SKM-1 treated with dmso at 0.1 percent for 144 hours (cell line): ENCODE data around the gene TMEM120A.

Experiments used
- DNase-seq: peaks from one replicate; lab custom pipeline; 2025; ENCODE audit not compliant: unreplicated experiment; lab: John Stamatoyannopoulos, UW

TMEM120A gene

DNA sequence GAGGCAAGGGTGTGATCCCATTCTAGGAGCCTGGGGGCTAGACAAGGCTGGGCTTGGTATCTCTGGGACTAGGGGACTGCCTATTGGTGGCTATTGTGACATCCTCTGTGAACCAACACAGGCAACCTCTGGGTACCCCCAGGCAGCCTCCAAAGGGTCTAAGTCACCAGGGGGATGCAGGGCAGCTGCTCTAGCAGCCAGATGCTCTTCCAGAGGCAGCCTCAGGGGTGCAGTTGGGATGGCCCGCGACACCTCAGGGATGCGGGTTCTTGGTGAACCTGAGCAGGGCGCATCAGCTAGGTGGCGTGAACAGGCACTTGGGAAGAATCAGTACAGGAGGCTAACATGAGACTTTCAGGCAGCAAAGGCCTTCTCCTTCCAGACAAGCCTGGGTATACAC, 1.6 kb upstream of the TMEM120A start:
- no peak for DNase-seq

DNA sequence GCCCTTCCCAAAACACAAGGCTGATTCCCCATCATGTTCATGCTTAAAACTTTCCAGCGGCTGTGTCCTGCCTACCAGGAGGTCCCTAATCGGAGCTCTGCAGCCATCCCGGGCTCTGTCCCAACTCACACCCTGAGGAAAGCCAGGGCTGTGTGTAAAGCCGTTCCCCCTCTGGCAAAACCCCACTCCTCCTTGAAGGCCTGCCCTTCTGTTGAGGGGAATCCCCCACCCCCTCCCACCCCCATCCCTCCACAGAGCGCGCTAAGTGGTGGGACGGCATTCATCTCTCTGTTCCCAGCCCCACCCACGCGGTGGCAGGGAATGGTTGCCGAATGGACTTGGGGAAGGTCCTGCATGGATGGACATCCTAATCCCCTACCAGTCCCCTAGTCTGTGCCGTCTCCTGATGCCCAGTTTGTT, 667 bp upstream of the TMEM120A start:
- DNase-seq, result no peak

DNA sequence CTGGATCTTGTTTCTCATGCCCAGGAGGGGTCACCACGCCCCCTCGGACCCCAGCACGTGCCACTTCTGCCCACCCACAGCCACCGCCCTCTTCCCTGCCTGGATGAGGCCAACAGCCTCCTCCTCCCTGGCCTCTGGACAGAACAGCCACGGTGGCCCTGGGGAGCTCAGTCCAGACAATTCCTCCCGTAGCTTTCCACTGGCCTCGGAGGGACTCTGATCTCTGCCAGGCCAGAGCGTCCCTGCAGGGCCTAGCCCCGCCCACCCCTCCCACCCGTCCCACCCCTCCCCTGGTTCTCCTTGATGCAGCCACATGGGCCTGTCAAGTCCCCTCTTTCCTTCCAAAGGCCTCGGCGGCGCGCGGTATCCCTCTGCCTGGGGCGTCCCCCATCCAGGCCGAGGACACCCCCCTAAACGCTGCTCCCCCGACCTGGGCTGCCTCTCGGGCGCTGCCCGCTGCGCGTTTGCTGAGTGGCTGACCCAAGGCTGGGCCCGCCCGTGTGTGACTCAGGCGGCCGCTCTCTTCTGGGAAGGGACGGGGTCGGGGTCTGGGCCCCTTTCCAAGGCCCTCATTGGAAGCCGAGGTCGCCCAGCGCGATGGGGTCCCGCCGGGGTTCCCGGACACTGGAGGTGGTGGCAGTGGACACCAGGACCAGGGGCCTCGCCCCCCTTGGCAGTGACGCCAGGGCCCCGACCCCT, 557 bp downstream of the TMEM120A start:
- no peak for DNase-seq

DNA sequence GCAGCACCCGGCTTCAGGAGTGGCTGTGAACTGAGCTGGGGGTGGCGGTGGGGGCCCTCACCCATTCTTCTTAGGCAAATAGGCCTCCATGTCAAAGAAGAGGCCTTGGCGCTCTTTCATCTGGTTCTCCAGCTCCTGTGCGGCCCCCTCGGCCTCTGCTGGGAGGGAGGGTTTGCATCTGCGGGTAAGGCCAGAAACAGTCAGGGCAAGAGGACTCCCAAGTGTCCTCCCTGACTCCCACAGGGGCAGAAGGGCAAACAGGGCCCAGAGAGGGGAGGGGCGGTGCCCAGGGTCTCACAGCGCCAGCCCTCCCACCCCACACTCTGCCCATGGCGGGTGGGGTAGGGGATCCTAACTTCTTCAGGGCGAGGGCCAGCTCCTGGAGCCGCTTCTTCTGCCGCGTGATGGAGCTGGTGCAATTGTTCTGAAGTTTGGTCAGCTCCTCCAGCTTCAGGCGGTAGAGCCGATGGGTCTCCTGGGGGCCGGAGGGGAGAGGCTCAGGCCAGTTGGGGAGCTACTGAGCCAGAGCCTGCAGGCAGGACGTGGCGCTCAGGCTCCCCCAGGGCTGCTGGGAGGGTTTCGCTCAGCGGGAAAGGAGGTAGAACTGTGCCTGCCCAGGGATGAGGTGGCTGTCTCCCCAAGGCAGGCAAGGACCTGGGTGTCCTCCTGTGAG, 2.2 kb downstream of the TMEM120A start:
- no peak for DNase-seq

DNA sequence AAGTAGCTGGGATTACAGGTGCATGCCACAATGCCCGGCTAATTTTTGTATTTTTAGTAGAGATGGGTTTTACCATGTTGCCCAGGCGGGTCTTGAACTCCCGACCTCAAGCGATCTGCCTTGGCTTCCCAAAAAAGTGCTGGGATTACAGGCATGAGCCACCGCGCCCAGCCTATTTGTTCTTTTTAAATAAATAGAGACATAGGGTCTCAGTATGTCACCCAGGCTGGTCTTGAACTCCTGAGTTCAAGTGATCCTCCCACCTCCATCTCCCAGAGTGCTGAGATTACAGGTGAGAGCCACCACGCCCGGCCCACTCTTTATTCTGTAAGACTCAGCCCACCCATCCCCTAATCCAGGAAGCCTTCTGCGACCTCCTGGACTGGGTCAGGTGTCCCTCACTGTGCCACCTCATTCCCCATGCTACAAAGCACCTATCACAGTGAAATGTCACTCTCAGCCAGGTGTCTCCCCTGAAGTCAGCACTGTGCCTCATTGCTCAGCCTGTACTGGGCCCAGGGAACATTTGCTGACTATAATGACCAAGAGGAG, 2.8 kb downstream of the TMEM120A start:
- no peak for DNase-seq

DNA sequence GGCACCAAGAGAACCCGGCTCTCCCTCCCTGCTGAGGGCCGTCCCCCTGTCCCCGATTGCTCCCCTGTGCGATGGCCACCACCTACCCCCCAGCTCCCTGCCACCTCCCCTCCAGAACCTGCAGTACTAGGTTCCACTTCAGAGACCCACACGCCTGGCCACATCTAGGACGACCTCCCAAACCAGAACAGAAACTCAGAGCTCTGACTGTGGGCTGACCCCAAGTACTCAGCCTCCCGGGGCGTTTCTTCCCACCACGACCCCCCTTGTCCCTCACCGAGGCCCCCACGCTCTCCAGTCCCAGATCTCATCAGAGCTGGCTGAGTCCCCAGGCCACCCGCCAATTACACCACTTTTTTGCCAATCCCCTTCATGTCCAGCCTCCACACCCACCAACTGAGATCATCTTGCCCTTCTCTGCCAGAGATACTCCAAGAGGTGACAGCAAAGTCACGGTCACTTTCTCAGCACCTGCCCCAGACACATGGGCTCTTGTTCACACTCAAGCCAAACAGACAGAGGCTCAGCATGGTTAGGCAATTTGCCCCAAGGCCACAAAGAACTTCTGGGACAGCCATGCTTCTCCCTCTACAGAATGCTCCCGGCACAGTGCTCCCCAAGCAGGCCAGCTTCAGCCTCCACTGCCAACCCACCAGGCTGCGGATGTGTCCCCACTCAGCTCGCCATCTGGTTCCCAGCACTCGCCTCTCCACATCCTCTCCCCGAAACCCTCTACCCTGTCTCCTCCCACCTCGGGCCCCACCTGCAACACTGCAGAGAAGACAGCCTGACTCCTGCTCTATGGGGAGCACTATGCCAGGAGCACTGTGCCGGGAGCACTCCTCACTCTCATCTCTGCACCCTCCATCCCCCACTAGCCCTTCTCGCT, 4.7 kb downstream of the TMEM120A start:
- no peak for DNase-seq

DNA sequence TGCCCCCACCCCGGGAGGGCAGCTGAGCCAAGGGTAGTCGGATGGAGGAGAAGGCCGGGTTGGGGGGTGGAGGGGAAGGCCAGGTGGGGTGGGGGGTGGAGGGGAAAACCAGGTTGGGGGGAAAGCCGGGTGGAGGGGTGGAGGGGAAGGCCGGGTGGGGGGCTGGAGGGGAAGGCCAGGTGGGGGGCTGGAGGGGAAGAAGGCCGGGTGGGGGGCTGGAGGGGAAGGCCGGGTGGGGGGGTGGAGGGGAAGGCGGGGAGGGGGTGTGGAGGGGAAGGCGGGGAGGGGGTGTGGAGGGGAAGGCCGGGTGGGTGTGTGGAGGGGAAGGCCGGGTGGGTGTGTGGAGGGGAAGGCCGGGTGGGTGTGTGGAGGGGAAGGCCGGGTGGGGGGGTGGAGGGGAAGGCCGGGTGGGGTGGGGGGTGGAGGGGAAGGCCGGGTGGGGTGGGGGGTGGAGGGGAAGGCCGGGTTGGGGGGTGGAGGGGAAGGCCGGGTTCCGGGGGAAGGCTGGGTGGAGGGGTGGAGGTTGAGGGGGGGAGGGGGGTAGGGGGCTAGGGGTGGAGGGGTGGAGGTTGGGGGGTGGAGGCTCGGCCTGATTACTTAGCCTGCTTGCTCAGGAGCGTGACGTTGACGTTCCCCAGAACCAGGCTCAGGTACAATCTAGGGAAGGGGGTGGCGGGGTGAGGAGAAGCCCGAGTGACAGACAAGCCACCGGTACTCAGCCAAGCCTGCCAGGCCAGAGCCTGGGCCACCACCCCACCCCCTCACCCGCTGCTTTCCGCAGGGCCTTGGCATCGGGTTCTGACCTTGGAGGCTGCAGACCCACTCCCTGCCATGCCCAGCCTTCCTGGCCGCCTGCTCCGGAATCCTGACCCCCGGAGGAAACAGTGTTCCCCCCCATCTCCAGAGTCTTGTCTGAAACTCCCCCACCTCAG, 5.6 kb downstream of the TMEM120A start:
- DNase-seq, result no peak

DNA sequence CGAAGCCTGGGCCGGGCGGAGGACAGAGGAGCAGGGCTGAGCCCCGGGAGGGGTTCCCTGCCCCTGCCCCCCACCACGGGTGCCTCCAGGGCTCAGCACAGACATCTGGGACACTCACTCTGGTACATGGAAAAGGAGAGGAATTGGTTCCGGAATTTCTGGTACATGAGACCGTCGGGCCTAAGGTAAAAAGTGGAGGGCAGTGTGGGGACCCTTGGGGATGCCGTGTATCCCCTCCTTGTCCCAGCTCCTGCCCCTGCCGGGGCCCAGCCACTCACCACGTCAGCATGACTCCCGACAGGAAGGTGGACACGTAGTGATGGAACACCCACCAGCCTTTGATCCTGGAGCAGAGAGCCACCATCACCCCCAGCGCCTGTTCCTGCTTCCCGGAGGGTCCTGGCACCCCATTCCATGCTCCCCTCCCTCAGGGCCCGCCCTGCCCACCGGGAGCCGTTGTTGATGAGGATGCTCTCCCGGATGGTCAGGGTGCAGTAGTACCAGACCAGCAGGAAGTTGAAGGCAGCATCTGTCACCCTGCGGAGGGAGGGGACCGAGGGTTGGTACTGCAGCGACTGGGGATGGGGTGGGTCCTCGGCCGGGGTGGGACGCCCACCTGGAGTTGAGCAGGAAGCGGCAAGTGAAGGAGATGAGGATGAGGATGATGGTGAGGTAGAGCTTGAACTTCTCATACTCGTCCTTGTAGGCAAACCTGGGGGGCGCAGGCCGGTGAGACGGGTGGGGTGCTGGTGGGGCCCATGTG, 6.4 kb downstream of the TMEM120A start:
- DNase-seq, result no peak

DNA sequence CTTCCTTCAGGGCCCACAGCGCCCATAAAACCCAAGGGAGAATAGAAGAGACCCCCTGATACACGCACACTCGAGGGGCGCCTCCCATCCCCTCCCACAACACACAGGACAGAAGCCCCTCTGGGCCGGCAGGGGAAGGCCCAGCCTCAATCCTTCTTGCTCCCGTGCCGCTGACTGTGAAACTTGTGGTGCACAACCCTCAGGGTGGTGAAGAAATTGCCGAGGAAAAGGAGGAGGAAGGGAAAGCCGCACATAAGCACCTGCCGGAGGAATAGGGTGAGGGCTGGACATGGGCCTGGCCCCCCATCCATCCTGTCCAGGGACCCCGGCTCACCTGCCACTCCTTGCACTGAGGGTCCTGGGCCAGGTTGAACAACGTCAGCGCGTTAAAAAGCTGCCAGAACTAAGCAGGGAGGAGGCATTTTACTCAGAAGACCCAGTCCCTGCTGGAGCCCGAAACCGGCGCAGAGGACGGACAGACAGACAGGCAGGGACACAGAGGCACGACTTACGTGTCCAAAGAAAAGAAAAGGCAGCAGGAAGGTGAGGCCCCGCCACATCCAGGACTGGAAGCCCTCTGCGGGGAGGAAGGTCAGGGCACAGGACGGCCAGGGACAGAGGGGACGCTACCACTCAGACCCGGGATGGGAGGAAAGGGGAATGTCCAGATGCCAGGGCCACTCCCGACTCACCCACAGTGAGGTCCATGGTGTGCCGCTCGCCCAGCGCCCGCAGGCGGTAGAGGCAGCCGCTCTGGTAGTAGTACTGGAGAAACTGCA, 7.2 kb downstream of the TMEM120A start:
- DNase-seq, result no peak

DNA sequence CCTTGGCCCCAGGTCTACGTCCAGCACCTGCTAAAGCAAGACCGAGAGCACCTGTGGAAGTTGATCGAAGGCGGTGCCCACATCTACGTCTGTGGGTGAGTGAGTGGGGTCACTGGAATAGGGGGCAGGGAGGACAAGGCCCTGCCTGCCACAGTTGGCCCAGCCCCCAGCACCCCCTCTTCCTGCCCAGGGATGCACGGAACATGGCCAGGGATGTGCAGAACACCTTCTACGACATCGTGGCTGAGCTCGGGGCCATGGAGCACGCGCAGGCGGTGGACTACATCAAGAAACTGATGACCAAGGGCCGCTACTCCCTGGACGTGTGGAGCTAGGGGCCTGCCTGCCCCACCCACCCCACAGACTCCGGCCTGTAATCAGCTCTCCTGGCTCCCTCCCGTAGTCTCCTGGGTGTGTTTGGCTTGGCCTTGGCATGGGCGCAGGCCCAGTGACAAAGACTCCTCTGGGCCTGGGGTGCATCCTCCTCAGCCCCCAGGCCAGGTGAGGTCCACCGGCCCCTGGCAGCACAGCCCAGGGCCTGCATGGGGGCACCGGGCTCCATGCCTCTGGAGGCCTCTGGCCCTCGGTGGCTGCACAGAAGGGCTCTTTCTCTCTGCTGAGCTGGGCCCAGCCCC, 8.1 kb downstream of the TMEM120A start:
- no peak for DNase-seq

DNA sequence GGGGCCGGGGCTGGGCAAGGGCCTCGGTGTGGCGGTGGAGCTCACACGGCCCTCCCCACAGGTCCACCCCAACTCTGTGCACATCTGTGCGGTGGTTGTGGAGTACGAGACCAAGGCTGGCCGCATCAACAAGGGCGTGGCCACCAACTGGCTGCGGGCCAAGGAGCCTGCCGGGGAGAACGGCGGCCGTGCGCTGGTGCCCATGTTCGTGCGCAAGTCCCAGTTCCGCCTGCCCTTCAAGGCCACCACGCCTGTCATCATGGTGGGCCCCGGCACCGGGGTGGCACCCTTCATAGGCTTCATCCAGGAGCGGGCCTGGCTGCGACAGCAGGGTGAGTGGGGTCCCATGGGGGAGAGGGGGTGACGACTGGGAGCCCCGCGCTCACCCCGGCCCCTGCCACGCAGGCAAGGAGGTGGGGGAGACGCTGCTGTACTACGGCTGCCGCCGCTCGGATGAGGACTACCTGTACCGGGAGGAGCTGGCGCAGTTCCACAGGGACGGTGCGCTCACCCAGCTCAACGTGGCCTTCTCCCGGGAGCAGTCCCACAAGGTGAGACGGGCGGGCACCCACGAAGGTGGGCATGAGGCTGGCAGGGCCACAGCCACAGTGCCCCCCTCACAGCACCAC, 8.8 kb downstream of the TMEM120A start:
- DNase-seq, result no peak

DNA sequence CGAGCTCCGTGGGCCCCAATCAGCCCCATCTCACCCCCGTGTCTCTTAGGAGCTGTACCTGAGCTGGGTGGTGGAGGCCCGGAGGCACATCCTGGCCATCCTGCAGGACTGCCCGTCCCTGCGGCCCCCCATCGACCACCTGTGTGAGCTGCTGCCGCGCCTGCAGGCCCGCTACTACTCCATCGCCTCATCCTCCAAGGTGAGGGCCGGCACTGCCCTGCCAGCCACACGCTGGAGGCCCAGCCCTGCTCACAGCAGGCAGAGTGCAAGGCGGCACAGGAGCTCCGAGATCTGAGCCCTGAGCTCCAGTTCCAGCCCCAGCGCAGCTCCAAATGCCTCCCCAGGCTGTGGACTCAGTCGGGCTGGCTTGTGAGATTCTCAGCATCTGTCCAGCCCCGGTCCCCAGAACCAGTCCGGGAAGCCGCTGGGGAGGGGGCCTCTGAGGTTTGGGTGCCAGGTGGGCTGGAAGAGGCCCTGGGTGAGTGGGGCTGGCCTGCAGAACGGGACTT, 9.3 kb downstream of the TMEM120A start:
- no peak for DNase-seq

DNA sequence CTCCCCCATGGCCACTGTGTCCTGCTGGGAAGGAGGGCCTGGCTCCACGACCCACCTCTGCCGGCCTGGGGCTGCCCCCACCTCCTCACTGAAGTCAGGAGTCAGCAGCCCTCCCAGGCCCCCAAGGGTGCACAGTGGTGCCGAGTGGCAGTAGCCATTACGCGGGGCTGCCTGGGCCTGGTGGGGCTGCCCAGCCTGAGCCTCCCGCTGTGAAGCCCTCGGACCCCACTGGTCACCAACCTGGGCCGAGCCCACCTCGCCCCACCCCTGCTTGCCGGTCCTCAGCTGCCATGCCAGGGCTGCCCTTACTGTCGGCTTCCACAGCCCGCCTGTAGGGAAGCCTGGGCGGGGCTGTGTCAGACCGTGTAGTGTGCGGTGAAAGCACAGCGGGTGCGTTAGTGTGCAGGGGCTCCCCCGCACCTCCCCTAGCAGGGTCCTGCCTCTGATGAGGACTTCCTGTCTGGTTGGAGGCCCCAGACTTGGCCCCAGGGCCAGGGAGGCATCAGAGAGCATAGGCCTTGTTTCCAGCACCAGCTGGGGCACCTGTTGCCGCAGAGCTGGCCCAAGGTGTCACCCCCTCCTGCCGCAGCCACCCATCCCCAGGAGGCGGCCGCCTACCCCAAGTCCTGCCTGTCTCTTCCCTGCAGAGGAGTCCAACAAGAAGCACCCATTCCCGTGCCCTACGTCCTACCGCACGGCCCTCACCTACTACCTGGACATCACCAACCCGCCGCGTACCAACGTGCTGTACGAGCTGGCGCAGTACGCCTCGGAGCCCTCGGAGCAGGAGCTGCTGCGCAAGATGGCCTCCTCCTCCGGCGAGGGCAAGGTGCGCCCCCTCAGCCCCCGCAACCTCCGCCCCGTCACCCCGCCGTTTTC, 10.0 kb downstream of the TMEM120A start:
- no peak for DNase-seq

DNA sequence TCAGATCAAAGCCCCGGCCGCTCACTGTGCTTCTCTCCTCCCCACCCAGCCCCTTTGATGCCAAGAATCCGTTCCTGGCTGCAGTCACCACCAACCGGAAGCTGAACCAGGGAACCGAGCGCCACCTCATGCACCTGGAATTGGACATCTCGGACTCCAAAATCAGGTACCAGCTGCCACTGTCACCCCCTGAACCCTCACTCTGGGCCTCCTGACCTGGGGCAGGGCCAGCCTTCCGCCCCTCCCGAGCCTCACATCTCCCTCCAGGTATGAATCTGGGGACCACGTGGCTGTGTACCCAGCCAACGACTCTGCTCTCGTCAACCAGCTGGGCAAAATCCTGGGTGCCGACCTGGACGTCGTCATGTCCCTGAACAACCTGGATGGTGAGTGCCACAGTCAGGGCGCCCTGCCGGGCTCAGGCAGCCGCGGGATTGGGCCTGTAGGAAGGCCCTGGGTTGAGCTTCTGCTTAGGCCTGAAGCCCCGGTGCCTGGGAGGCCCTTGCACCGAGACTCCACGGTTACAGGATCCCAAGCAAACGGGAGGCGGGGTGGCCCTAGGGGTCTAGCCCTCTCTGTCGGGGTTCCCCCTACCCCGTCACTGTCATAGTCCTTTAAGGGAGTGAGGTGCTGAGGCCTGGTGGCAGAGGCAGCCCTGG, 10.8 kb downstream of the TMEM120A start:
- no peak for DNase-seq

DNA sequence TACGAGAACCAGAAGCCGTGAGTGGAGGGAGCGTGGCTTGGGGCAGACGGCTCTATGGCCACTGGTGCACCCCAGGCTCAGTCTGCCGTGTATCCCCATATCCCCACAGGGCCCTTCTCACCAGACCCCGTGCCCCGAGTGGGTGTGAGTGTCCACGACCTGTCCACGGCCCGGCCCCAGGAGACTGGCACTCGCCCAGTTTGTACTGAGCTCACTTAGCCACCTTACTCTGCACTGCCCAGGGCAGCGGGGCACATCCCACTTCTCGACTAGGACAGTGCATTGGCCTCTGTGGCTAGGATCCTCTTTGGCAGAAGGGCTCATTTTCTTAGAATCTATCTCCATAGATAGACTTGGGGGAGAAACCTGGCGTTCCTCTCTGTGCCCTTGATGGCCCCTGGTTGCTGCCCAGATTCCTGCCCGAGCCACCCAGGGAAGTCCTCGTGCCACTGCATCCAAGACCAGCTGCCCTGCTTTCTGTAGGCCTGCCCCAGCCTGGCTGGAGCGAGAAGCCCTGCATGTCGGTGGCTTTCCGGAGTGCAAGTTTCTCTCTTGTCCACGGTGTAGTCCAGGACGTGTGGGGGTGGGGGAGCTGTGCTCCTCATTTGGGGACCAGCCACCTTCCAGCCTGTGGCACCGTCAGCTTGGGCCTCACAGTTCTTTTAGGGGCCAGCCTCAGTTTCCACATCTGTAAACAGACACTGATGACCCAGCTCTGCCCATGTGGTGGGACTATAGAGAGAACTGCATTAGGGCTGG, 11.9 kb downstream of the TMEM120A start:
- no peak for DNase-seq
